HG02840 (cell line): ENCODE data around the gene SLC12A7.
"Not testable (repeated sequence)": the region's sequence is repeated elsewhere in the genome, so short reads cannot be mapped to it uniquely, and the experiment has no call there.

Experiments
- ATAC-seq: cut with Tn5 transposase; IDR thresholded peaks from one replicate; pipeline ENCODE4 v1.9.1; 2021; ENCODE audit warnings: mild to moderate bottlenecking, moderate library complexity, moderate number of reproducible peaks; ENCODE audit not compliant: unreplicated experiment, low FRiP score

The SLC12A7 gene

DNA sequence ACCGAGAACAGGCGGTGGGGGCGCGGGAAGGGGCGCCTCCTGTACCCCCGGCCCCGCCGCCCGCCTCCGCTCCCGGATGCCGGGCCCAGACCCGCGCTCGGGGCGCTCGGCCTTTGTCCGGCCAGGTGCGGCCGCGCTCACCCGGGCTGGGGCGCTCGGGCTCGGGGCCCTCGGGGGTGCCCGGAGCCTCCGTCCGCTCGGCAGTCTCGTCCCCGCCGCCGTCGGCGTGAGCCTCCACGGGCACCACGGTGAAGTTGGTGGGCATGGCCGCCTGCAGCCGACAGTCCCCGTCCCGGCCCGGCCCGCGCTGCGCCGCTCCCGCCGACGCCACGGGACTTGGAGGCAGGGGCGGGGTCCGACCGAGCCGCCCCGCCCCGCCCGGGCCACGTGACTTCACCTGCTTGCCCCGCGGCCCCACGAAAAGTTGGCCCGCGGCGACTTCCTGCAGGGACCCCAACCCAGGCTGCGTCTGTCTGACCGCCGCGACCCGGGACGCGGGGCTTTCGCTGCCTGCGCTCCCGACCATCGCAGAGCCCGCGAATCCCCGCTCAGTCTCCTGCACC, at the start of gene SLC12A7:
SLC12A7 (minus strand) TSS at position 337 of the 563 bp plus-strand sequence; CDS start at position 265, 72 bp downstream.
- no peak for ATAC-seq

DNA sequence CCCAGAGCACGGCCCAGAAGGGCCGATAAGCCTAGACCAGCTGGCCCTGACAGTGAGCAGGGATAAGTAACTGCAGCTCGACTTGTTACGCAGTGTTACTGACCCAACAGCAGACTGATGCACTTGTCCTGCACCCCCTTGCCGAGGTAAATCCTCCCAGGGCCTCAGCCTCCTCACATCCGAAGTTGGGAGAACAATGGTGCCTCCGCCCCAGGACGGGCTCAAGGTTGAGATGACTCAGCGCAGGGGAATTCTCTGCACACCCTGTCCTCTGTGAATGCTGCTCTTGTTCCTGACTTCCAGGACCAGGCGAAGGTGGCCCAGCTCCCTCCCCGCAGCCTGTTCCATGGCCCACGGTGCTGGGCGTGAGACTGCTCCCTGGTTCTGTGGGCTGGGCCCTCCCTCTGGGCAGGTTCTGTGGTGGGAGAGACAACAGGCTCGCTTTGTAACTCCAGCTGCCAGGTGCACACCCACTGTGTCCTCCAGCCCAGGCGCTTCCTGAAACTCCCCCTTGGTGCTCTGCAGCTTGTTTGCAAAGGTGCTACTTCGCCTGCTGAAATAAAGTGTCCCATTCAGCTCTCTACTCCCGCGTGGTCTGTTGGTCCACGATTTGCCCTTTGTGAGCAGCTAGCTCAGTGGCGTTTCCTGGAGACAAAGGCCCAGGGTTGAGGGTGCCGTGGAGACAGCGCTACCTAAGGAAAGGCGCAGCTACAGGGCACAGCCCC, 49.4 kb upstream of the SLC12A7 start:
- ATAC-seq = no peak

DNA sequence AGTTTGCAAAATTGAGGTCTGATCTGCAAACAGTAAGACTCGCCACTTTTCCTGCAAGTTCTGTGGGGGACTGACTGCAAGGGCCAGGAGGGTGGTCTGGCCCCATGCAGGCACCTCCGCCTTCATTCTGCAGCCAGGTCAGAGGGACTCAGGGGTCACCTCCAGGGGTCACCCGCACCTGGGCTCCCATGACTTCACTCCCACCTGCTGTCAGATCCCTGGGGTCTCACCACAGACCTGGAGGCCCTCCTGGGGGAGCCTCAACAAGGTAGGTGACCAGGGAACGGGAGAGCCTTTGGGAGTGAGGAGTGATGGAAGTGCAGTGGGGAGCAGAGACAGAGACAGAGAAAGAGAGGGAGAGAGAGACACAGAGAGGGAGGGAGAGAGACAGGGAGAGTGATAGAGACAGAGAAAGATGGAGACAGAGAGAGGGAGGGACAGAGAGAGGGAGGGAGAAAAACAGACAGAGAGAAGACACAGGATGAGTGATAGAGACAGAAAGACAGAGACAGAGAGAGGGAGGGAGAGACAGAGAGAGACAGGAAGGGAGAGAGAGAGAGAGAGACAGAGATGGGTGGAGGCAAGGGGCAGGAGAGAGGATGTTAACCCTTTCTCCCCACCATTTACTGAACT, 48.0 kb upstream of the SLC12A7 start:
- ATAC-seq = no peak

DNA sequence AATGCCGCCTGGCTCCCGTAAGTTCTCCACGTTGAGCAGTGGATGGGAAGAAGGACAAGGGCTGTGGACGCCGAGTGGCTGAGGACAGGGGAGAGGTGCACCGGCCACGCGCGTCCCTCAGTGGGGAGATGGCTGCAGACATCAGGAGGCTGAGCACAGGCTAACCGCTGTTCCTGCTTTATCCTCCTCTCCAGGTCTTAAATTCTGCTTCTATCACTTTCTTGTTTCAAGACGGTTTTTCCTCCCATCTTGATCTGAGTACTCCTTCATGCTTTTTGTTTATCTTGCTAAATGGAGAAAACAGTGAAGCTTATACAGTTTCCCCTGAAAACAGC, 47.4 kb upstream of the SLC12A7 start:
- ATAC-seq = no peak

DNA sequence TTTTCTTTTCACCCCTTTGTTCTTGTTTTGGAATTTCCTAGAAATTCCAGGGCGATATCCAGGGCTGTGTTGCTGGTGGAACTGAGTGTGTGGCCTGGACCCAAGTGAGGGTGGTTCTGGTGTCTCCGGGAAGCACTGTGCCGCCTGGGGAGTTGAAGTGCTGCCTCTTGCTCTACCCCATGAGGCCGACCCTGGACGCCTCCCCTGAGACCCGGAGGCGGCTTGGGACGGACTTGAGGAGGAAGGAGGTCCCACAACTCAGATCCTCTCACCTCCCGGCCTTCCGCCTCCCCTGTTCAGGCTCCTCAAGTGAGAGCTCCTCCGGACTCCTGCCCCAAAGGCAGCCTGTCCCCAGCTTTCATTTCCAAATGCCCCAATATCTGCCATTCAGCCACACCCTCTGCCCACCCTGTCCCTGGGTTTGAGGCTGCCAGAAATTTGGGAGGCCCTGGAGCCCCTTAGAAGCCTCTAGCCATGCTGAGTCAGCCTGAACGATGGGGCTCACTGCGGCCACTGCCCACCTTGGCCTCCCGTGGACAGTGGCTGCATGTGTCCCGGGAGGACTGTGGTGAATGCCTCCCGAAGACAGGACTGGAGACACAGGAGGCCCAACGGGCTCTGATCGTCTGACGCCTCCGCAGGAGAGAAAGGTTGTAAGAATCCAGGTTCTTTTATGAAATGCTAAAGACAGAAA, 46.9 kb upstream of the SLC12A7 start:
- no peak for ATAC-seq

DNA sequence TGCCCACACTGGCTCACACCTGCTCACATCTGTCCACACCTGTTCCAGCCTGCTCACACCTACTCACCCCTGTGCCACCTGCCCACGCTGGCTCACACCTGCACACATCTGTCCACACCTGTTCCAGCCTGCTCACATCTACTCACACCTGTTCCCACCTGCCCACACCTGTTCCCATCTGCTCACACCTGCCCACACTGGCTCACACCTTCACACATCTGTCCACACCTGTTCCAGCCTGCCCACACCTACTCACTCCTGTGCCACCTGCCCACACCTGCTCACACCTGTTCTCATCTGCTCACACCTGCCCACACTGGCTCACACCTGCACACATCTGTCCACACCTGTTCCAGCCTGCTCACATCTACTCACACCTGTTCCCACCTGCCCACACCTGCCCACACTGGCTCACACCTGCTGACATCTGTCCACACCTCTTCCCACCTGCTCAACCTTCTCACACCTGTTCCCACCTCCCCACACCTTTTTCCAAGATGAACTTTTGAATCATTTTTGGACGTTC, 45.7 kb upstream of the SLC12A7 start:
- not testable (repeated sequence) for ATAC-seq

DNA sequence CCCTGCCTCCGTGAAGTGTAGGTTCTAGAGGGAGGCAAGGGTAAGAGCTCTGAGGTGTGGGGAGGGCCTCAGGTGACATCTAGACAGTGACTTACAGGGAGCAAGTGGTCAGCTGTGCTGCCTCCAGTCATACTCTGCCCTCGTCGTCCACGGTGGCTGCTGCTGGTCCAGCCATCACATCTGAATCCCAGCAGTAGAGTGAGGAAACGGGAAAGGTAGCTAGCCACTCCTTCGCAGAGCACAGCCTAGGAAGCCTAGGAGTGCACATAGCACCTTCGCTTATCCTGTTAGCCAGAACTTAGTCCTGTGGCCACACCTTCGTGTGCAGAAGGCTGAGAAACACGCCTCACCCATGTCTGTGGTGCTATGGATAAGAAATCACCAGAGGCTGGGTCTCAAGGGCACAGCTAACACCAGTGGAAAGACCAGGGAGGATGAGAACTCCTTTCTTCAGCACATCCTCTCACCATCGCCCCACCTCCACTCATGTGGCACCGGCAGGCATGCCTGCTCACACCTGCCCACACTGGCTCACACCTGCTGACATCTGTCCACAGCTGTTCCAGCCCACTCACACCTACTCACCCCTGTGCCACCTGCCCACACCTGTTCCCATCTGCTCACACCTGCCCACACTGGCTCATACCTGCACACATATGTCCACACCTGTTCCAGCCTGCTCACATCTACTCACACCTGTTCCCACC, 45.0 kb upstream of the SLC12A7 start:
- no peak for ATAC-seq

DNA sequence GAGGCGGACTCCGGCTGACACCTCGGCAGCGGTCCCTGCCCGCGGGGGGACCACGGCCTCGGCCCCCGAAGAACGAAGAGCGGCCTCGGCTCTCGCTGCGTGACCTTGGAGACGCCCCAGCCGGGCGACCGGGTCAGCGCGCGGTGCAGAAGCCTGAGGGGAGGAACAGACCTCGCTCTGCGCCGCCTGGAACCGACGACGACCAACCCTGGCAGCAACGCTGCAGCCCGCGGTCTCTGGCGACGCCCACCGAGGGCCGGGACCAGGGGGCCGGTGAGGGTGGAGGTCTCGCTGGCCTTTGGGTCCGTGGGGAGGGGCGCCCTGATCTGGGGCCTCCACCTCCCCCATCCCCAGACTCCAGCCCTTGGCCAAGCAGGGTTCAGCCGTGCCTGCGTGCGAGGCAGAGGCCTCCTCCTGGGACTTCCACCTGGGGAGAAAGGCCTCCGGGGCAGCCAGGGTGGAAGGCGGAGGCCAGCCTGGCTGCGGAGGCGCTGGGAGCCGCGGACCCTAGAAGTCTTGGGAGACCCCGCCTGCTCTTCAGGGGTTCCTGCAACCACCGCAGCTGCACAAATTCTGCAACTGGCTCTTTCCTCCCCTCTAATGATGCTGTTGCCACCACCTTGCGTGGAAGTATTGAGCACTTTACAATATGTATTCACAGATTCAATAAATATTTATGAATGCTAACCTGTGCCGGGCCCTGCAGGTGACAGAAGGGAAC, 44.3 kb upstream of the SLC12A7 start:
- ATAC-seq = no peak

DNA sequence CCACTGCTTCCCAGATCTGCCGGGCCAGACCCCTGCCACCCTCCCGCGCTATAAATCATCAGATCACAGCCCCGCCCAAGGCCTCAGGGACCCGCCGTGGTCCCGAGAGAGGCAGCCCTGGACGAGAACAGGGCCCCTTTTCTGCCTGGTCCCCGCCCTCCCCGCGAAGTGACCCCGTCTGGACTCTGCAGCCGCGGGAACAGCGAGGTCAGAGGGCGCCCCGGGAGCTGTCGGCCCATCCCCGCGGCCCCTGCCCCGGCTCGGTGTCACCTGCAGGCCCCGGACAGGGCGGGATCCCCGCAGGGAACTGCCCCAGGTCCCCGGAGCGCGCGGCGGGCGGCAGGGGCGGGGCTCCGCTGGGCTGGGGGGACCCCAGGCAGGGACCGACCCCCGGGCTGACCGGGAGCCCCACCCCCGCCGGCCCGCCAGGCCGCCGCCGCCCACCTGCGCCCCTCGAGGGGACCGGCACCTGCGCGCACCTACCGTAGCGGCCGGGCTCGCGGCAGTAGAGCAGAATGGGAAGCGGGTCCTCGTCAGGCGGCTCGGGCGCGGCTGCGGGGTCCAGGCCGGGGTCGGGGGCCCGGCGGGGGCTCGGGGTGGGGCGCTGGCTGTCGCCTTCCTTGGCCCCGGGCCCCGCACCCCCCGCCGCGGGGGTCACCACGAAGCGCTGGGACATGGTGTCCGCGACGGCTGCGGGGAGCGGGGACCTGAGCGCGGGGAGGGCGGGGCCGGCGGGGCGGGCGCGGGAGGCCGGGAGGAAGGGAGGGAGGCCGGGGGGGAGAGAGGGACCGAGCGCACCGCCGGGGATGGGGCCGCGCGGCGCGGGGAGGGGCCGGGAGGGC, 43.5 kb upstream of the SLC12A7 start:
- no peak for ATAC-seq

DNA sequence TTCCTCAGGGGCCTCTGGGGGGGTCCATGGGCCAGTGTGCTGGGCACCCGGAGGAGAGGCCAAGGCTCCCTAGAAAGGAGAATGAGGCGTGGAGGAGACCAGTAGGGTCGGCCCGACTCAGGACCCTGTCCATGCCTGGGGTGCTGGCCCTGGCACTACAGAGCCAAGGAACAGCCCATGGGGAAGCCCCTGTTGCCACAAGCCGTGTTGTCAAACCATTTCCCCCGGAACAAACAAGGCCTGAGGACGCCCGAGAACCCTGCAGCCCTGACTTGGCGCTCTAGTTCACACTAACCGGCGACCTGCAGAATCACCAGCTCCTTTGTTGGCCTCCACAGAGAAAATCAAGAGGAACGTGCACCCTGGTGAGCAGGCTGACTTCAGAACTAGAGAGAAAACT, 41.6 kb upstream of the SLC12A7 start:
- ATAC-seq = no peak

DNA sequence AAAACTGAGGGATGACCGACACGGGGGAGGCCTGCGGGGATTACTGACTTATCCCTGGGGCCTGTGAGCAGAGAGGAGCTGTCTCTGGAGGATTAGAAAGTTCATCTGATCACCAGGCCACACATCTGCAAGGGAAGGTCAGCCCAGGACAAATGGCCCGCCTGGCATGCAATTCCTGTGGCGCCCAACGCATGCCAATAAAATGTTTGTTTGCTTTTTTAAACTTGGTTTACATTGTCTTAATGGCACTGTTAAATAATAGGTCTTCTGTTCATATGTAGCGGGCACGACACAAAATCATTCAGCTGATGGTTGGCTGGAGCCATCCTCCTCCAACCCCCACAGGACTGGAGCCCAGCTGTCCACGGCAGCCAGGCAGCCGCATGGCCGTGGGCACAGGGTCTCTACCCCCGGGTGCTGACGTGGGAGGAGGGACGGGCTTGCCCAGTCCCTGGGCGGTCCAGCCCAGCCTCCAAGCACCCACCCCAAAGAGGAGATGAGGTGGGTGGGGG, 41.0 kb upstream of the SLC12A7 start:
- ATAC-seq = no peak

DNA sequence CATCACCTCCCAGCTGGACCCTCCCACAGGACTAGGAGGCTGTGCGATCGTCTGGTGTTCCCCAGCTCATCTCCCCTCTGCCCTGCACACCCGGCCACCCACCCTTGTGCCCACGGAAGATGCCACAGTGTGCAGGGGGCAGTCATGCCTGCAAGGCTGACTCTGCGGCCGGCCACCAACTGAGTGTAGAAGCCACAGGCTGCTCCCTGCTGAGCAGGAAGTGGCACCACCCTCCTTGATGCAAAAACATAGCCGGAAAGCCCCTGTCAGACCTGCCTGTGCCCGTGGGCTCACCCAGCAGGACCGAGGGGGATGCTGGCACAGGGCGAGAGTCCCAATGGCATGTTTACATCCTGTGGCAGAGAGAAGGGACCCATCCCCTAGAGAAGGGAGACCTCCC, 40.3 kb upstream of the SLC12A7 start:
- ATAC-seq = no peak

DNA sequence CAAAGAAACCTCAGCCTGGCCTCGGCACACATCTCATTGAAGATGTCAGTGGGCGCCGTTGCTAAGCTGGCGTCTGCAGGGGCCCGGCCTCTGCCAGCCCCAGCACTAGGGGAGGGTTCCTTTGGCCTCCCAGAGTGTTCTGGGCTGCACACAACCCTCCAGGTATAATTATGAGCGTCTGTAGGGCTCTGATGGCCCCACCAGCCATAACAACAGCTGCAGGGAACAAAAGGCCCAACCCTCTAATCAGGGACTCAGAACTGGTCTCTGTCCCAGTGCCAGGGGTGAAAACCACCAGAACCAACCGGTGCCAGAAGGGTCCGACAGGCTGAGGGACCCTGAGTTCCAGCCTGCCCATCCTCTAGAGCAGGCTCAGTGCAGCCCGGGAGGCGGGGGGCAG, 39.5 kb upstream of the SLC12A7 start:
- ATAC-seq = no peak

DNA sequence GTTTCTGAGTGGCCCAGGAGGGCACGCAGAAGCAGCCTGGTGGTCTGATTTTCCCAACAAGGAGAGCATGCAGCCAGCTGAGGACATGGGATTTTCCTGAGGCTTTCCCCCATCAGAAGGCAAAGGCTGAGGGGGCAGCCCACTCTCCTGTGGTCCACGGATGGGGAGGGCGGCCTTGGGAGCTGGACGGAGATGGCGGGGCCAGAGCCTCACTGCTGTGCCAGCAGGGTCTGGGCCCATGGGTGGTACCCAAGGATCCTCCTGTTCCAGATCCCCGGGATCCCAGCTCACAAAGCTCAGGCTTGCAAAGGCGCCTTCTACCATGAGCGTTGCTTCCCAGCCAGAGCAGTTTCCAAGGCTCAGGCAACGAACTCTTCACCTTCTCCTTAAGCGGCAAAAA, 39.0 kb upstream of the SLC12A7 start:
- ATAC-seq = no peak

DNA sequence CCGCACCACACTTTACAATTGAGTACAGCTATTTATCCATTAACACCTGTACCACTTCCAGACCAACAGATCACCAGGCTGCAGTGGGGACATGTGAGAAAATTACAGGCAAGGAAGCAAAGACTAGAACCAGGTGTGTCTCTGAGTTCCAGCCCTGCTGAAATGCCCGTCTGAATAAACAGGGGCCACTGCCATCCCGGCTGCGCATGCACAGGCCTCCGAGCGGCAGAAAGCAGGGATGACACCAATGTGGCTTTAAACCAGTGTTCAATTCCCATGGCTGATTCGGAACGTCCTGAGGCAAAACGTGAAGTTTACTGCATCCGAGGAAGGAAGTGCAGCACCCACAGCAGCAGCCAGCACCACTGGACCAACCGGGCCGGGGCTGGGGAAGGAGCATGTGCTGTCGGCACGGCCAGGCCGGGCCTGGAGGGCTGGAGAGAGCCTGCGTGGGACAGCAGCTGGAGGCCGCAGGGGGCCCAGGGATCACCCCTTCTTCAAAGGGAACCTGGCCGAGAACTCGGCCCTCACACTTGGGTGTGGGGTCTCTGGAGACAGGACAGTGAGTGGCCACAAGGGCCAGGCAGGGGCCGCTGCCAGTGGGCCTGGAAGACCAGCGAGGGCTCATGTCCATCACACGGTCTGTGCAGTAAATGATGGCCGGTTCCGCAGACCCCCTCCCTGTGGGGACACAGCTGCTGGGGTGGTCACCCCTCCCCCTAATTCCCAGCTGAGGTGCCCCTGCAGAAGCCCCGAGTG, 33.0 kb upstream of the SLC12A7 start:
- no peak for ATAC-seq

DNA sequence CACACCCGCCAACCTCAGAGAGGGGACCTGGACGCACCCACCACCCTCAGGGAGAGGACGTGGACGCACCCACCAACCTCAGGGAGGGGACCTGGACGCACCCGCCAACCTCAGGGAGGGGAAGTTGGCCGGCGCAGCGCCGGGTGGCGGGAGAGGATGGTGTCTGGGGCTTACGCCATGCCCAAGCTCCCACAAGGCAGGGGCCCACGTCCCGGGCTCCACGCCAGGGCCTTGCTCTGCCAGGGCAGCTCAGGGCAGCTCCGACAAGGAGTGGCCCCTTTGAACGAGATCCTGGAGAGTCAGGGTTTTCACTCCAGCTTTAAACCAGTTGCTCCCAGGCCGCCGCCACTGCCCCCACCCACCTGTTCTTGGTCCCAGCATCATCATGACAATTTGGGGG, 32.2 kb upstream of the SLC12A7 start:
- no peak for ATAC-seq

DNA sequence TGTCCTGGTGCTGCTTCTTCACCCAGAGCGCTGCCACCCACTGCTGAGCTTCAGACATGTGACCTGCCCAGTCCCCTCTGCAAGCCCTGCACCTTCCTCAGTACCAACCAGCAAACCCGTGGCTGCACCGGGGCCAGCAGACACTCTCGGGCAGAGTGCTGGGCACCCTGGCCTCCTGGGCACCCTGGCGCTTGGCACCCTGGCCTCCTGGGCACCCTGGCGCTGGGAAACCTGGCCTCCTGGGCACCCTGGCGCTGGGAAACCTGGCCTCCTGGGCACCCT, 31.7 kb upstream of the SLC12A7 start:
- no peak for ATAC-seq

DNA sequence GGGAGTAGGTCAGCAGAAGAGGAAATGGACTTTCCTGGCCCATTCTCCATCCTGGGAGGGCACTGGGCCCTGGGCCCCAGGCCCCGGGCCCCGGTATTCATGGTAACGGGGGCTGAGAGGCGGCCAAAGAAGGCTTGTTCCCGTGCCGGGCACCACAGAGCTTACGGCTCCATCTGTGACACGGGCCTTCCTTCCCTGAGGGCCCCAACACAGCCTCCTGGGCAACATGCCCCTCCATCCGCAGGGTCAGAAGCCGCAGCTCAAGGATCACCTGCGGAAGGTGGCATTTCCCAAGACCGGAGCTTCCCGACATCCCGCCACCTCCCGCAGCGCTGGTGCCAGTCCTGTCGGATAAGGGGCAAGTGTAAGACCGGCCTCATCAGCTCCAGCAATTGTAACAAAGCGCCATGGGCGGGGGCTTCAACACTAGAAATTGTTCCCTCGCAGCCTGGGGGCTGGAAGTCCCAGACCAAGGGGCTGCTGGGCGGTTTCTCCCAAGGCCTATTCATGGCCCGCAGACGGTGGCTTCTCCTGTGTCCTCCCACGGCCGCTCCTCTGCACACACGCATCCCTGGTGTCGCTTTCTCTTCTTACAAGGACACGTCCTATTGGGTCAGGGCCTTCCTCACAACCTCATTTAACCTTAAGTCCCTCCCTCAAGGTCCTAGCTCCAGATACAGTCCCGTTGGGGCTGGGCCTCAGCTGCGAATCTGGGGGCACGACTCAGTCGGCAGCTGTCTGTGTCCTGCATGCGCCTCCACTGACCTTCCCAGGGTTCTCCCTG, 31.2 kb upstream of the SLC12A7 start:
- no peak for ATAC-seq
